ENCODE data around the gene SPINT4.
A peak's percentile ranks its signal among the peaks of the same experiment; 100 is the strongest.

Gene SPINT4

DNA sequence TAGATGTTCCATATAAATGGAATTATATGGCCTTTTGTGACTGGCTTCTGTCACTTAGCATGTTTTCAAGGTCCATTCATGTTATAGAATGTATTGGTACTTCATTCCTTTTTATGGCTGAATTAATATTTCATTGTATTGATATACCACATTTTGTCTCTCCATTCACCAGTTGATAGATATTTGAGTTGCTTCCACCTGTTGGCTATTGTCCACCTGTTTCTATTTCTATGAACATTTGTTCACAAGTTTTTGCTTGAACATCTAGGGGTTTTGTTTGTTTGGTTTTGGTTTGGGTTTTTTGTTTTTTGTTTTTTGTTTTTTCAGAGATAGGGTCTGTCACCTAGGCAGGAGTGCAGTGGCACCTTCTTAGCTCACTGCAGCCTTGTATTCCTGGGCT, 46.3 kb downstream of the SPINT4 start:
- no peak for TF ChIP-seq ZFX (IDR thresholded peaks at IDR 0.05)
- TF ChIP-seq, protein P1, sequence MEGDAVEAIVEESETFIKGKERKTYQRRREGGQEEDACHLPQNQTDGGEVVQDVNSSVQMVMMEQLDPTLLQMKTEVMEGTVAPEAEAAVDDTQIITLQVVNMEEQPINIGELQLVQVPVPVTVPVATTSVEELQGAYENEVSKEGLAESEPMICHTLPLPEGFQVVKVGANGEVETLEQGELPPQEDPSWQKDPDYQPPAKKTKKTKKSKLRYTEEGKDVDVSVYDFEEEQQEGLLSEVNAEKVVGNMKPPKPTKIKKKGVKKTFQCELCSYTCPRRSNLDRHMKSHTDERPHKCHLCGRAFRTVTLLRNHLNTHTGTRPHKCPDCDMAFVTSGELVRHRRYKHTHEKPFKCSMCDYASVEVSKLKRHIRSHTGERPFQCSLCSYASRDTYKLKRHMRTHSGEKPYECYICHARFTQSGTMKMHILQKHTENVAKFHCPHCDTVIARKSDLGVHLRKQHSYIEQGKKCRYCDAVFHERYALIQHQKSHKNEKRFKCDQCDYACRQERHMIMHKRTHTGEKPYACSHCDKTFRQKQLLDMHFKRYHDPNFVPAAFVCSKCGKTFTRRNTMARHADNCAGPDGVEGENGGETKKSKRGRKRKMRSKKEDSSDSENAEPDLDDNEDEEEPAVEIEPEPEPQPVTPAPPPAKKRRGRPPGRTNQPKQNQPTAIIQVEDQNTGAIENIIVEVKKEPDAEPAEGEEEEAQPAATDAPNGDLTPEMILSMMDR (conservative IDR thresholded peaks at IDR 0.05), result no peak

DNA sequence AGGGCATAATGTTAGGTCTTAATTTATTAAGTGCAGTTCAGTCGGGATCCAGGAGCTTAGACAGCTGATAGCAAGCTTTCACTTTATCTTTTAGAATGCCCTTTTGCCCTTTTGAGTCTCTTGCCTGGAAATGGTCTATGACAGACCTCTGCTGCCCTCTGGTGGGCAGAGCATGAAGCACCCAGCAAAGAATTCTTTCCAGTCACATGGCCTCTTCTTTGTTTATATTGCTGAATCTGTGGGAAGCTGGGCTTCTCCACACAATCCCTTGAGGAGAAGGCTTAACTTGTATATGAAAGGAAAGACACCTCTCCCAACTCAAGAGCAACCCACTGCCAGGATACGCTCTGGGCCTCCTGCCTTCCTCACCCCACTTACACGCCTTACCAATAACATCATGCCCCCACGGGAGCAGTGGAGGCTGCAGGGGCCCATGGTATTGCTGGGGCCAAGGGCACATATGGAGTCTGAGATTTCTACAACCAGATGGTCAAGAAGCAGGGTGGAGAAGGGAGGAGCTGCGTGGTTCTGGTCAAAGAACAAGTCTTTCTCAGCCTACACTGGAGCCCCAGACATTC, 49.1 kb downstream of the SPINT4 start:
- no peak overlapping the region for H3K27ac ChIP-seq
- TF ChIP-seq, protein P1 (conservative IDR thresholded peaks at IDR 0.05), result peak; percentile 94
- TF ChIP-seq ZFX (IDR thresholded peaks at IDR 0.05), result no peak

More for the DNA sequence above, 46.3 kb downstream of the SPINT4 start:
- no peak overlapping the region for H3K27ac ChIP-seq

- H3K27ac ChIP-seq, result no peak overlapping the region
Observed at GRCh38 chr20:45772693-45773092, 50.5 kb downstream of the SPINT4 start.

GRCh38 chr20:45774945-45775344, 52.8 kb downstream of the SPINT4 start:
- TF ChIP-seq ZFX (IDR thresholded peaks at IDR 0.05), result no peak
- TF ChIP-seq, protein P1 (conservative IDR thresholded peaks at IDR 0.05), result no peak
- no peak overlapping the region for H3K27ac ChIP-seq

More at GRCh38 chr20:45772693-45773092, 50.5 kb downstream of the SPINT4 start:
- TF ChIP-seq, protein P1 (conservative IDR thresholded peaks at IDR 0.05), result no peak
- no peak for TF ChIP-seq ZFX (IDR thresholded peaks at IDR 0.05)

DNA sequence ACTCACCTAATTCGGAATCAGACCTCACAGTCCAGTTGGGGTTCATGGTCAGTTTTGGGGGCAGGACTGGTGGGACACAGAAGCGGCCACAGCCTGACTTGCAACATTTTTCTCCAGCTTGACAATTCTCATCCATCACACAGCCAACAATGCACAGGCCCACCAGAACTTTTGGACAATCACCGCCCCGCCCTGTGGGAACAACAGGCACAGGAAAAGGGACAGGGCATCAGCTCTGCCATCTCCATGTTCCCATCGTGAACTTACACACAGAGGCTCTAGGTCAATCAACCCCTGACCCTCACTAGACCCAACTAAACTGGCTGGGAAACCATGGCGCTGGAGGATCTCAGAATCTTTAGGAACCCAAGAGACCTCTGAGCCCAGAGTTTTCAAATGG, 53.3 kb downstream of the SPINT4 start:
- no peak for TF ChIP-seq ZFX (IDR thresholded peaks at IDR 0.05)
- TF ChIP-seq, protein P1 (conservative IDR thresholded peaks at IDR 0.05), result no peak

More for the DNA sequence above, 53.3 kb downstream of the SPINT4 start:
- no peak overlapping the region for H3K27ac ChIP-seq

Measured in C4-2B (cell line).